SK-N-SH treated with all-trans-retinoic acid at 6 μM for 48 hours (cell line): Measurements from ENCODE around the gene LMNTD2.

ENCODE experiments used
- ATAC-seq: fragments of 200-7000 bp; cut with Tn5 transposase; 3 replicates; pipeline ENCODE4 v1.9.1; 2020; ENCODE audit warnings: mild to moderate bottlenecking, moderate library complexity
- BACH2 ChIP-seq: fragments of 250-450 bp; sonication (Bioruptor Pico); IDR thresholded peaks from 2 replicates; pipeline ENCODE4 v1.9.0; 2021; ENCODE audit warnings: mild to moderate bottlenecking, borderline replicate concordance
- ESRRG ChIP-seq: fragments of 250-450 bp; sonication (Bioruptor Pico); IDR thresholded peaks from 2 replicates; pipeline ENCODE4 v1.6.1; 2021; ENCODE audit warnings: mild to moderate bottlenecking
- PPARA ChIP-seq: fragments of 250-450 bp; sonication (Bioruptor Pico); IDR thresholded peaks from 2 replicates; pipeline ENCODE4 v1.5.0; 2020; ENCODE audit warnings: mild to moderate bottlenecking, borderline replicate concordance
- RARB ChIP-seq: fragments of 250-450 bp; sonication (Bioruptor Pico); IDR thresholded peaks from 2 replicates; pipeline ENCODE4 v1.8.0; 2021; ENCODE audit warnings: mild to moderate bottlenecking, moderate library complexity
- SNAI2 ChIP-seq: fragments of 250-450 bp; sonication (Bioruptor Pico); IDR thresholded peaks from 2 replicates; pipeline ENCODE4 v1.5.0; 2020; ENCODE audit warnings: mild to moderate bottlenecking, moderate library complexity
- TCF4 ChIP-seq: fragments of 250-450 bp; sonication (Bioruptor Pico); IDR thresholded peaks from 2 replicates; pipeline ENCODE4 v1.8.0; 2021; ENCODE audit warnings: mild to moderate bottlenecking, moderate library complexity, borderline replicate concordance
- TOX ChIP-seq: fragments of 250-450 bp; sonication (Bioruptor Pico); IDR thresholded peaks from 2 replicates; pipeline ENCODE4 v1.8.0; 2021; ENCODE audit warnings: mild to moderate bottlenecking, moderate library complexity, borderline replicate concordance
- ZC3H10 ChIP-seq: fragments of 250-450 bp; sonication (Bioruptor Pico); IDR thresholded peaks from 2 replicates; pipeline ENCODE4 v1.5.1; 2021; ENCODE audit warnings: mild to moderate bottlenecking, moderate library complexity
- ZFP30 ChIP-seq: fragments of 450-650 bp; formaldehyde crosslinking; IDR thresholded peaks from 2 replicates; pipeline ENCODE4 v1.5.0; 2022; ENCODE audit warnings: mild to moderate bottlenecking, moderate library complexity
- ZNF565 ChIP-seq: fragments of 450-650 bp; formaldehyde crosslinking; conservative IDR thresholded peaks from 2 replicates; pipeline ENCODE4 v1.5.0; 2020; ENCODE audit warnings: low read depth, mild to moderate bottlenecking, moderate library complexity
- ZNF70 ChIP-seq: fragments of 450-650 bp; formaldehyde crosslinking; IDR thresholded peaks from 2 replicates; pipeline ENCODE4 v1.5.0; 2020; ENCODE audit warnings: mild to moderate bottlenecking, moderate library complexity
- TF ChIP-seq, protein P1 (sequence below): fragments of 250-450 bp; sonication (Bioruptor Pico); IDR thresholded peaks from 2 replicates; pipeline ENCODE4 v1.5.1; 2021; ENCODE audit warnings: mild to moderate bottlenecking, moderate library complexity
- TF ChIP-seq, protein P2 (sequence below): fragments of 250-450 bp; sonication (Bioruptor Pico); IDR thresholded peaks from 2 replicates; pipeline ENCODE4 v1.5.1; 2020; ENCODE audit warnings: low read depth, mild to moderate bottlenecking, moderate library complexity
- TF ChIP-seq, protein P3 (sequence below): fragments of 250-450 bp; sonication (Bioruptor Pico); IDR thresholded peaks from 2 replicates; pipeline ENCODE4 v1.5.0; 2020; ENCODE audit warnings: mild to moderate bottlenecking, moderate library complexity
- TF ChIP-seq, protein P4 (sequence below): fragments of 250-450 bp; sonication (Bioruptor Pico); IDR thresholded peaks from 2 replicates; pipeline ENCODE4 v1.8.0; 2020; ENCODE audit warnings: mild to moderate bottlenecking, moderate library complexity, borderline replicate concordance
- TF ChIP-seq, protein P5 (sequence below): fragments of 250-450 bp; sonication (Bioruptor Pico); IDR thresholded peaks from 2 replicates; pipeline ENCODE4 v1.8.0; 2021; ENCODE audit warnings: low read depth, mild to moderate bottlenecking, moderate library complexity, borderline replicate concordance

Gene LMNTD2

DNA sequence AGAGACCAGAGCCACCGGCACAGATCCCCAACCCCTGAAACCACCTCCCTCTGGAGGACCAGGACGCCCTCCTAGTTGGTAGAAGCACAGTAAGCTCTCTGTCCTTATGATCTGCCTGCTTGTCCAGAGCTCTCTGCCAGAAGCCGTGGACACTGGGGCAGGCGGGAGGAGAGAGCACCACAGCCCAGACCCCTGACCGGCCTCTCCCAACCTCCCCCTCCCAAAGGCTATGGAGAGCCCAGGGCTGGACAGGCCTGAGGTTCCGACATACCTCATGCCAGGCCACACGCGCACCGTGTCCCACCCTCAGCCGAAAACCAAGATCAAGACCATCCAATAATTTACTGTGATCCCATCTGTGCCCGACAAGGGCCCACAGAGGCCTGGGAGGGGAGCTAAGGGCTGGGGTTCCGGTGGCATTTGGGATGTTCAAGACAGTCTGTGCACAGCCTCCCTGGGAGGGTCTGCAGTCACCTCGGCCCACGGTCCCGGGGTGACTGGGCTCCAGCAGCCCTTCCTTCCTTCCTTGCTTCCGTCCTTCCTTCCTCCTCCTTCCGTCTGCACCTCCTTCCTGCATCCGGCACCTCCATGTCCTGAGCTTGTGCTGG is 28.5 kb downstream of the LMNTD2 start:
- no peak for TF ChIP-seq ESRRG
- TF ChIP-seq, protein P1, sequence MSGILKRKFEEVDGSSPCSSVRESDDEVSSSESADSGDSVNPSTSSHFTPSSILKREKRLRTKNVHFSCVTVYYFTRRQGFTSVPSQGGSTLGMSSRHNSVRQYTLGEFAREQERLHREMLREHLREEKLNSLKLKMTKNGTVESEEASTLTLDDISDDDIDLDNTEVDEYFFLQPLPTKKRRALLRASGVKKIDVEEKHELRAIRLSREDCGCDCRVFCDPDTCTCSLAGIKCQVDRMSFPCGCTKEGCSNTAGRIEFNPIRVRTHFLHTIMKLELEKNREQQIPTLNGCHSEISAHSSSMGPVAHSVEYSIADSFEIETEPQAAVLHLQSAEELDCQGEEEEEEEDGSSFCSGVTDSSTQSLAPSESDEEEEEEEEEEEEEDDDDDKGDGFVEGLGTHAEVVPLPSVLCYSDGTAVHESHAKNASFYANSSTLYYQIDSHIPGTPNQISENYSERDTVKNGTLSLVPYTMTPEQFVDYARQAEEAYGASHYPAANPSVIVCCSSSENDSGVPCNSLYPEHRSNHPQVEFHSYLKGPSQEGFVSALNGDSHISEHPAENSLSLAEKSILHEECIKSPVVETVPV, result no peak
- TF ChIP-seq ZNF70 (CRISPR knock-in tag), result no peak
- no peak for TF ChIP-seq ZFP30 (CRISPR knock-in tag)
- TF ChIP-seq, protein P2, sequence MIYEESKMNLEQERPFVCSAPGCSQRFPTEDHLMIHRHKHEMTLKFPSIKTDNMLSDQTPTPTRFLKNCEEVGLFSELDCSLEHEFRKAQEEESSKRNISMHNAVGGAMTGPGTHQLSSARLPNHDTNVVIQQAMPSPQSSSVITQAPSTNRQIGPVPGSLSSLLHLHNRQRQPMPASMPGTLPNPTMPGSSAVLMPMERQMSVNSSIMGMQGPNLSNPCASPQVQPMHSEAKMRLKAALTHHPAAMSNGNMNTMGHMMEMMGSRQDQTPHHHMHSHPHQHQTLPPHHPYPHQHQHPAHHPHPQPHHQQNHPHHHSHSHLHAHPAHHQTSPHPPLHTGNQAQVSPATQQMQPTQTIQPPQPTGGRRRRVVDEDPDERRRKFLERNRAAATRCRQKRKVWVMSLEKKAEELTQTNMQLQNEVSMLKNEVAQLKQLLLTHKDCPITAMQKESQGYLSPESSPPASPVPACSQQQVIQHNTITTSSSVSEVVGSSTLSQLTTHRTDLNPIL (CRISPR knock-in tag), result no peak
- TF ChIP-seq TCF4 (CRISPR knock-in tag), result no peak
- TF ChIP-seq ZC3H10 (CRISPR knock-in tag), result no peak
- TF ChIP-seq BACH2, result no peak
- no peak for TF ChIP-seq RARB (CRISPR knock-in tag)
- TF ChIP-seq ZNF565 (CRISPR knock-in tag), result no peak
- TF ChIP-seq PPARA (CRISPR knock-in tag), result no peak
- TF ChIP-seq, protein P3, sequence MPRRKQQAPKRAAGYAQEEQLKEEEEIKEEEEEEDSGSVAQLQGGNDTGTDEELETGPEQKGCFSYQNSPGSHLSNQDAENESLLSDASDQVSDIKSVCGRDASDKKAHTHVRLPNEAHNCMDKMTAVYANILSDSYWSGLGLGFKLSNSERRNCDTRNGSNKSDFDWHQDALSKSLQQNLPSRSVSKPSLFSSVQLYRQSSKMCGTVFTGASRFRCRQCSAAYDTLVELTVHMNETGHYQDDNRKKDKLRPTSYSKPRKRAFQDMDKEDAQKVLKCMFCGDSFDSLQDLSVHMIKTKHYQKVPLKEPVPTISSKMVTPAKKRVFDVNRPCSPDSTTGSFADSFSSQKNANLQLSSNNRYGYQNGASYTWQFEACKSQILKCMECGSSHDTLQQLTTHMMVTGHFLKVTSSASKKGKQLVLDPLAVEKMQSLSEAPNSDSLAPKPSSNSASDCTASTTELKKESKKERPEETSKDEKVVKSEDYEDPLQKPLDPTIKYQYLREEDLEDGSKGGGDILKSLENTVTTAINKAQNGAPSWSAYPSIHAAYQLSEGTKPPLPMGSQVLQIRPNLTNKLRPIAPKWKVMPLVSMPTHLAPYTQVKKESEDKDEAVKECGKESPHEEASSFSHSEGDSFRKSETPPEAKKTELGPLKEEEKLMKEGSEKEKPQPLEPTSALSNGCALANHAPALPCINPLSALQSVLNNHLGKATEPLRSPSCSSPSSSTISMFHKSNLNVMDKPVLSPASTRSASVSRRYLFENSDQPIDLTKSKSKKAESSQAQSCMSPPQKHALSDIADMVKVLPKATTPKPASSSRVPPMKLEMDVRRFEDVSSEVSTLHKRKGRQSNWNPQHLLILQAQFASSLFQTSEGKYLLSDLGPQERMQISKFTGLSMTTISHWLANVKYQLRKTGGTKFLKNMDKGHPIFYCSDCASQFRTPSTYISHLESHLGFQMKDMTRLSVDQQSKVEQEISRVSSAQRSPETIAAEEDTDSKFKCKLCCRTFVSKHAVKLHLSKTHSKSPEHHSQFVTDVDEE, result no peak
- TF ChIP-seq, protein P4, sequence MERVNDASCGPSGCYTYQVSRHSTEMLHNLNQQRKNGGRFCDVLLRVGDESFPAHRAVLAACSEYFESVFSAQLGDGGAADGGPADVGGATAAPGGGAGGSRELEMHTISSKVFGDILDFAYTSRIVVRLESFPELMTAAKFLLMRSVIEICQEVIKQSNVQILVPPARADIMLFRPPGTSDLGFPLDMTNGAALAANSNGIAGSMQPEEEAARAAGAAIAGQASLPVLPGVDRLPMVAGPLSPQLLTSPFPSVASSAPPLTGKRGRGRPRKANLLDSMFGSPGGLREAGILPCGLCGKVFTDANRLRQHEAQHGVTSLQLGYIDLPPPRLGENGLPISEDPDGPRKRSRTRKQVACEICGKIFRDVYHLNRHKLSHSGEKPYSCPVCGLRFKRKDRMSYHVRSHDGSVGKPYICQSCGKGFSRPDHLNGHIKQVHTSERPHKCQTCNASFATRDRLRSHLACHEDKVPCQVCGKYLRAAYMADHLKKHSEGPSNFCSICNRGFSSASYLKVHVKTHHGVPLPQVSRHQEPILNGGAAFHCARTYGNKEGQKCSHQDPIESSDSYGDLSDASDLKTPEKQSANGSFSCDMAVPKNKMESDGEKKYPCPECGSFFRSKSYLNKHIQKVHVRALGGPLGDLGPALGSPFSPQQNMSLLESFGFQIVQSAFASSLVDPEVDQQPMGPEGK (CRISPR knock-in tag), result no peak
- TF ChIP-seq, protein P5, sequence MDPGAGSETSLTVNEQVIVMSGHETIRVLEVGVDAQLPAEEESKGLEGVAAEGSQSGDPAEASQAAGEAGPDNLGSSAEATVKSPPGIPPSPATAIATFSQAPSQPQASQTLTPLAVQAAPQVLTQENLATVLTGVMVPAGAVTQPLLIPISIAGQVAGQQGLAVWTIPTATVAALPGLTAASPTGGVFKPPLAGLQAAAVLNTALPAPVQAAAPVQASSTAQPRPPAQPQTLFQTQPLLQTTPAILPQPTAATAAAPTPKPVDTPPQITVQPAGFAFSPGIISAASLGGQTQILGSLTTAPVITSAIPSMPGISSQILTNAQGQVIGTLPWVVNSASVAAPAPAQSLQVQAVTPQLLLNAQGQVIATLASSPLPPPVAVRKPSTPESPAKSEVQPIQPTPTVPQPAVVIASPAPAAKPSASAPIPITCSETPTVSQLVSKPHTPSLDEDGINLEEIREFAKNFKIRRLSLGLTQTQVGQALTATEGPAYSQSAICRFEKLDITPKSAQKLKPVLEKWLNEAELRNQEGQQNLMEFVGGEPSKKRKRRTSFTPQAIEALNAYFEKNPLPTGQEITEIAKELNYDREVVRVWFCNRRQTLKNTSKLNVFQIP (CRISPR knock-in tag), result no peak
- ATAC-seq, result no peak

DNA sequence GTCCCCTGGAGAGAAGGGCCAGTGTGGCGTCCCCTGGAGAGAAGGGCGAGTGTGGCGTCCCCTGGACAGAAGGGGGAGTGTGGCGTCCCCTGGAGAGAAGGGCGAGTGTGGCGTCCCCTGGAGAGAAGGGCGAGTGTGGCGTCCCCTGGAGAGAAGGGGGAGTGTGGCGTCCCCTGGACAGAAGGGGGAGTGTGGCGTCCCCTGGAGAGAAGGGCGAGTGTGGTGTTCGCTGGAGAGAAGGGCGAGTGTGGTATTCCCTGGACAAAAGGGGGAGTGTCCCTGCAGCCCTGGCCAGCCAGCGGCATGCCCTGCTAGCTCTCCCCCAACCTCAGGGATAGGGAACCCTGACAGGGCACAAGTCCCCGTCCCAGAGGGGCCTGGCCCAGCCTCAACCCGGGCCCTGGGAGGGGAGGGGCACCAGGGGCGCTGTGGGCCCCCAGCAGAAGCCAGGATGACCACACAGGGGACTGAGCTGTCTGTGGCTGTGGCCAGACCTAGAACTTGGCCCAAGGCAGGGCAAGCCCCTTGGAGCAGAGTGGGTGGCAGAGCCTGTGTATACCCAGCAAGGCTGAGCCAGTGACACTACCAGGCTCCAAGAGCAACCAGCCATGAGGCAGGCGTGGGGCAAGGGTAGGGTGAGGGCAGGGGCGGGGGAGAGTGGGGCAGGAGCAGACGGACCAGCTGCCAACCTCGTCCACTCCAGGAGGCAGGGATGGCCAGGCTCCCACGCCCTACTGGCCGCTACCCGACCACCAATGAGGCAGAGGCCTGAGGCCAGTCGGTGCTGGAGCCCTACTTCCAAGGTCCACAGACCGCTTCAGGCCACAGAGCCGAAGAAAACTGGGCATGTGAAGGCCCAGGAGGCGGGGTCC is 29.3 kb downstream of the LMNTD2 start:
- TF ChIP-seq, protein P1, result no peak
- TF ChIP-seq, protein P4 (CRISPR knock-in tag), result no peak
- TF ChIP-seq ZFP30 (CRISPR knock-in tag) (no peak), TOX (CRISPR knock-in tag) (no peak), SNAI2 (CRISPR knock-in tag) (no peak), ZC3H10 (CRISPR knock-in tag) (no peak)
- TF ChIP-seq, protein P5 (CRISPR knock-in tag), result no peak
- TF ChIP-seq, protein P2 (CRISPR knock-in tag), result no peak
- ATAC-seq, result no peak
